DOHH2 (cell line): Measurements from ENCODE around the gene CDH4.

Experiments used
- EZH2phosphoT487 ChIP-seq: fragments of 200-600 bp; sonication (generic); IDR thresholded peaks from 2 replicates; pipeline ENCODE4 v1.6.1; 2017; ENCODE audit warnings: borderline replicate concordance, mild to moderate bottlenecking, antibody characterized with exemption, low read length, moderate library complexity, mixed read lengths
- TF ChIP-seq, protein P1 (sequence below): fragments of 200-600 bp; sonication (generic); IDR thresholded peaks from one replicate; pipeline ENCODE4 v1.5.1; 2014; ENCODE audit warnings: antibody characterized with exemption, mild to moderate bottlenecking, low read depth, low read length; ENCODE audit not compliant: poor library complexity, severe bottlenecking

DNA sequence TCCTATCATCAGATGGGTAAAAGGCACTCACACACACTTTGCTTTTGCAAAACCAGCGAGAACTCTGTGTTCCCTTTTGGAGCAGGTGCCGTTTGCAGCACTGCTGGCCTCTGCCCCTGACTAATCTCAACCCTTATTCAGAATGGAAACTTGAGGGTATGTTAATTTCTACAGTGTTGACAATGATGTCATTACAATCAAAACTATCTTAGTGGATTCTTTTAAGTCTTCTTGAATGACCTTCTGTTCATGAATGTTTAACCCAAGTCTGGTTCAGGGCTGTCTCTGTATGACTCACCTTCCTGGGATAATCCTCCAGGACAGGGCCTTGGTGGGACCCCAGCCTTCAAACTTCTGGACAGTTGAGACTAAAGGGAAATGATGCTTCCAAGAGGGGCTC is 197.9 kb downstream of the CDH4 start:
- TF ChIP-seq, protein P1, sequence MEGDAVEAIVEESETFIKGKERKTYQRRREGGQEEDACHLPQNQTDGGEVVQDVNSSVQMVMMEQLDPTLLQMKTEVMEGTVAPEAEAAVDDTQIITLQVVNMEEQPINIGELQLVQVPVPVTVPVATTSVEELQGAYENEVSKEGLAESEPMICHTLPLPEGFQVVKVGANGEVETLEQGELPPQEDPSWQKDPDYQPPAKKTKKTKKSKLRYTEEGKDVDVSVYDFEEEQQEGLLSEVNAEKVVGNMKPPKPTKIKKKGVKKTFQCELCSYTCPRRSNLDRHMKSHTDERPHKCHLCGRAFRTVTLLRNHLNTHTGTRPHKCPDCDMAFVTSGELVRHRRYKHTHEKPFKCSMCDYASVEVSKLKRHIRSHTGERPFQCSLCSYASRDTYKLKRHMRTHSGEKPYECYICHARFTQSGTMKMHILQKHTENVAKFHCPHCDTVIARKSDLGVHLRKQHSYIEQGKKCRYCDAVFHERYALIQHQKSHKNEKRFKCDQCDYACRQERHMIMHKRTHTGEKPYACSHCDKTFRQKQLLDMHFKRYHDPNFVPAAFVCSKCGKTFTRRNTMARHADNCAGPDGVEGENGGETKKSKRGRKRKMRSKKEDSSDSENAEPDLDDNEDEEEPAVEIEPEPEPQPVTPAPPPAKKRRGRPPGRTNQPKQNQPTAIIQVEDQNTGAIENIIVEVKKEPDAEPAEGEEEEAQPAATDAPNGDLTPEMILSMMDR: no peak
- no peak for TF ChIP-seq EZH2phosphoT487
